Measurements from ENCODE around the gene PGK1. TPM values are rescaled to one million over a fixed set of nuclear protein-coding genes. Genes with fewer than 3 reads are reported as not detected.

The PGK1 gene
- total RNA-seq, 1 donor from 2014 or later, result 157 TPM

- TF ChIP-seq CTCF (IDR thresholded peaks at IDR 0.05), result no peak
- Mint-ChIP-seq H3K9me3 (ENCODE audit: unreplicated experiment) (peaks cover 9% of the 10 kb centered on the region), H3K4me1 (ENCODE audit: unreplicated experiment) (no peaks in the 10 kb centered on the region)
These were observed 5.9 kb upstream of the PGK1 start for GRCh38 chrX:78098108-78098507.

GRCh38 chrX:78102091-78102490, 2.0 kb upstream of the PGK1 start:
- TF ChIP-seq CTCF (IDR thresholded peaks at IDR 0.05), result no peak
- Mint-ChIP-seq H3K4me3 (ENCODE audit: unreplicated experiment) (no peak overlapping the region), H3K27me3 (ENCODE audit: unreplicated experiment) (peaks cover 5% of the 10 kb centered on the region), H3K36me3 (ENCODE audit: unreplicated experiment) (no peaks in the 10 kb centered on the region), H3K4me1 (ENCODE audit: unreplicated experiment) (peaks cover 24% of the 10 kb centered on the region), H3K9me3 (ENCODE audit: unreplicated experiment) (peaks cover 13% of the 10 kb centered on the region), H3K27ac (ENCODE audit: unreplicated experiment) (no peak overlapping the region)
- DNase-seq (ENCODE audit: extremely low spot score, unreplicated experiment), result no peak

More at GRCh38 chrX:78098108-78098507, 5.9 kb upstream of the PGK1 start:
- Mint-ChIP-seq H3K4me3 (ENCODE audit: unreplicated experiment) (no peak overlapping the region), H3K27me3 (ENCODE audit: unreplicated experiment) (peaks cover 5% of the 10 kb centered on the region), H3K27ac (ENCODE audit: unreplicated experiment) (no peak overlapping the region), H3K36me3 (ENCODE audit: unreplicated experiment) (no peaks in the 10 kb centered on the region)
- DNase-seq (ENCODE audit: extremely low spot score, unreplicated experiment), result no peak

GRCh38 chrX:78103001-78103622, 936 bp upstream of the PGK1 start:
- Mint-ChIP-seq H3K4me1 (ENCODE audit: unreplicated experiment) (peaks cover 28% of the 10 kb centered on the region), H3K4me3 (ENCODE audit: unreplicated experiment) (peak overlapping the region; percentile 86), H3K27me3 (ENCODE audit: unreplicated experiment) (peaks cover under 1% of the 10 kb centered on the region), H3K9me3 (ENCODE audit: unreplicated experiment) (peaks cover 13% of the 10 kb centered on the region), H3K27ac (ENCODE audit: unreplicated experiment) (peak overlapping the region; percentile 93), H3K36me3 (ENCODE audit: unreplicated experiment) (peaks cover 2% of the 10 kb centered on the region)
- TF ChIP-seq CTCF (IDR thresholded peaks at IDR 0.05), result no peak
- DNase-seq (ENCODE audit: extremely low spot score, unreplicated experiment), result no peak

- Mint-ChIP-seq H3K27ac (ENCODE audit: unreplicated experiment) (peak overlapping the region; percentile 88), H3K4me1 (ENCODE audit: unreplicated experiment) (peaks cover 40% of the 10 kb centered on the region), H3K4me3 (ENCODE audit: unreplicated experiment) (peak overlapping the region; percentile 86), H3K9me3 (ENCODE audit: unreplicated experiment) (peaks cover 16% of the 10 kb centered on the region), H3K36me3 (ENCODE audit: unreplicated experiment) (peaks cover 2% of the 10 kb centered on the region), H3K27me3 (ENCODE audit: unreplicated experiment) (no peaks in the 10 kb centered on the region)
- DNase-seq (ENCODE audit: extremely low spot score, unreplicated experiment), result no peak
- no peak for TF ChIP-seq CTCF (IDR thresholded peaks at IDR 0.05)
These were observed 564 bp downstream of the PGK1 start for GRCh38 chrX:78104447-78105176.

- DNase-seq (ENCODE audit: extremely low spot score, unreplicated experiment), result no peak
- Mint-ChIP-seq H3K9me3 (ENCODE audit: unreplicated experiment) (peaks cover 15% of the 10 kb centered on the region), H3K36me3 (ENCODE audit: unreplicated experiment) (peaks cover 2% of the 10 kb centered on the region), H3K4me1 (ENCODE audit: unreplicated experiment) (peaks cover 40% of the 10 kb centered on the region), H3K27me3 (ENCODE audit: unreplicated experiment) (no peaks in the 10 kb centered on the region), H3K4me3 (ENCODE audit: unreplicated experiment) (peak overlapping the region; percentile 44), H3K27ac (ENCODE audit: unreplicated experiment) (no peak overlapping the region)
- TF ChIP-seq CTCF (IDR thresholded peaks at IDR 0.05), result no peak
These were observed 2.0 kb downstream of the PGK1 start for GRCh38 chrX:78105944-78106650.
